Measurements from ENCODE around the gene UBE2G1.

UBE2G1 gene

GRCh38 chr17:4366327-4367063 lies at the start of gene UBE2G1:
TSS of gene UBE2G1 (minus strand) at chr17:4366675. CDS start at chr17:4366316, 359 bp downstream.
- Histone ChIP-seq H3K27me3 (ENCODE audit: control insufficient read depth, insufficient read depth, low read length) (no peaks in the 10 kb centered on the region), H3K4me3 (ENCODE audit: low read length) (peak within 1 kb of the TSS; percentile 77), H3K36me3 (ENCODE audit: control insufficient read depth, insufficient read depth, low read length) (no peaks in the 10 kb centered on the region), H3K27ac (ENCODE audit: low read length) (no peak within 1 kb of the TSS), H3K4me1 (ENCODE audit: control insufficient read depth, insufficient read depth, low read length) (no peaks in the 10 kb centered on the region), H3K9me3 (ENCODE audit: control insufficient read depth, insufficient read depth, low read length) (no peaks in the 10 kb centered on the region)
- peak; percentile 94 for DNase-seq (ENCODE audit: low read depth, low spot score)
- no CpG with 5 or more reads among the region's 77 CpGs for WGBS (ENCODE audit: insufficient coverage, insufficient read length)

GRCh38 chr17:4412933-4413831 lies 46.7 kb upstream of the UBE2G1 start:
- Histone ChIP-seq H3K36me3 (ENCODE audit: control insufficient read depth, insufficient read depth, low read length) (no peaks in the 10 kb centered on the region), H3K9me3 (ENCODE audit: control insufficient read depth, insufficient read depth, low read length) (no peaks in the 10 kb centered on the region), H3K27ac (ENCODE audit: low read length) (no peak overlapping the region), H3K4me3 (ENCODE audit: low read length) (no peak overlapping the region), H3K4me1 (ENCODE audit: control insufficient read depth, insufficient read depth, low read length) (no peaks in the 10 kb centered on the region), H3K27me3 (ENCODE audit: control insufficient read depth, insufficient read depth, low read length) (no peaks in the 10 kb centered on the region)
- peak; percentile 97 for DNase-seq (ENCODE audit: low read depth, low spot score)
- no CpG with 5 or more reads among the region's 27 CpGs for WGBS (ENCODE audit: insufficient coverage, insufficient read length)

- DNase-seq (ENCODE audit: low read depth, low spot score) = no peak
- WGBS (ENCODE audit: insufficient coverage, insufficient read length) = no CpG with 5 or more reads among the region's 3 CpGs
- no peak overlapping the region for H3K4me3 ChIP-seq (ENCODE audit: low read length)
These were observed 44.7 kb upstream of the UBE2G1 start for GRCh38 chr17:4411201-4411600.

GRCh38 chr17:4409659-4410058 lies 43.2 kb upstream of the UBE2G1 start:
- H3K27me3 ChIP-seq (ENCODE audit: control insufficient read depth, insufficient read depth, low read length) = no peaks in the 10 kb centered on the region
- H3K27ac ChIP-seq (ENCODE audit: low read length) = no peak overlapping the region
- 0 out of 2 replicates have a peak, but pooled peaks cover 1% of the 10 kb centered on the region for H3K4me1 ChIP-seq (ENCODE audit: control insufficient read depth, insufficient read depth, low read length)
- no peak overlapping the region for H3K4me3 ChIP-seq (ENCODE audit: low read length)
- H3K9me3 ChIP-seq (ENCODE audit: control insufficient read depth, insufficient read depth, low read length) = no peaks in the 10 kb centered on the region
- DNase-seq (ENCODE audit: low read depth, low spot score) = no peak
- WGBS (ENCODE audit: insufficient coverage, insufficient read length) = no CpG with 5 or more reads among the region's 6 CpGs
- no peaks in the 10 kb centered on the region for H3K36me3 ChIP-seq (ENCODE audit: control insufficient read depth, insufficient read depth, low read length)

More at GRCh38 chr17:4411201-4411600, 44.7 kb upstream of the UBE2G1 start:
- no peaks in the 10 kb centered on the region for H3K27me3 ChIP-seq (ENCODE audit: control insufficient read depth, insufficient read depth, low read length)
- H3K4me1 ChIP-seq (ENCODE audit: control insufficient read depth, insufficient read depth, low read length) = no peaks in the 10 kb centered on the region
- no peak overlapping the region for H3K27ac ChIP-seq (ENCODE audit: low read length)
- no peaks in the 10 kb centered on the region for H3K36me3 ChIP-seq (ENCODE audit: control insufficient read depth, insufficient read depth, low read length)
- H3K9me3 ChIP-seq (ENCODE audit: control insufficient read depth, insufficient read depth, low read length) = no peaks in the 10 kb centered on the region

GRCh38 chr17:4407851-4408250 lies 41.4 kb upstream of the UBE2G1 start:
- no CpG with 5 or more reads among the region's 8 CpGs for WGBS (ENCODE audit: insufficient coverage, insufficient read length)
- no peaks in the 10 kb centered on the region for H3K9me3 ChIP-seq (ENCODE audit: control insufficient read depth, insufficient read depth, low read length)
- no peak for DNase-seq (ENCODE audit: low read depth, low spot score)
- H3K27me3 ChIP-seq (ENCODE audit: control insufficient read depth, insufficient read depth, low read length) = no peaks in the 10 kb centered on the region
- H3K4me3 ChIP-seq (ENCODE audit: low read length) = no peak overlapping the region
- 0 out of 2 replicates have a peak, but pooled peaks cover 1% of the 10 kb centered on the region for H3K4me1 ChIP-seq (ENCODE audit: control insufficient read depth, insufficient read depth, low read length)
- no peak overlapping the region for H3K27ac ChIP-seq (ENCODE audit: low read length)
- no peaks in the 10 kb centered on the region for H3K36me3 ChIP-seq (ENCODE audit: control insufficient read depth, insufficient read depth, low read length)

GRCh38 chr17:4407216-4407615 lies 40.7 kb upstream of the UBE2G1 start:
- WGBS (ENCODE audit: insufficient coverage, insufficient read length) = no CpG with 5 or more reads among the region's 7 CpGs

GRCh38 chr17:4406386-4406785 lies 39.9 kb upstream of the UBE2G1 start:
- H3K4me1 ChIP-seq (ENCODE audit: control insufficient read depth, insufficient read depth, low read length) = 0 out of 2 replicates have a peak, but pooled peaks cover 1% of the 10 kb centered on the region
- DNase-seq (ENCODE audit: low read depth, low spot score) = no peak
- no peaks in the 10 kb centered on the region for H3K27me3 ChIP-seq (ENCODE audit: control insufficient read depth, insufficient read depth, low read length)
- H3K27ac ChIP-seq (ENCODE audit: low read length) = no peak overlapping the region
- no peaks in the 10 kb centered on the region for H3K9me3 ChIP-seq (ENCODE audit: control insufficient read depth, insufficient read depth, low read length)
- no peak overlapping the region for H3K4me3 ChIP-seq (ENCODE audit: low read length)
- no peaks in the 10 kb centered on the region for H3K36me3 ChIP-seq (ENCODE audit: control insufficient read depth, insufficient read depth, low read length)
- WGBS (ENCODE audit: insufficient coverage, insufficient read length) = no CpG with 5 or more reads among the region's 10 CpGs

More at GRCh38 chr17:4407216-4407615, 40.7 kb upstream of the UBE2G1 start:
- H3K36me3 ChIP-seq (ENCODE audit: control insufficient read depth, insufficient read depth, low read length) = no peaks in the 10 kb centered on the region
- no peak for DNase-seq (ENCODE audit: low read depth, low spot score)
- 0 out of 2 replicates have a peak, but pooled peaks cover 1% of the 10 kb centered on the region for H3K4me1 ChIP-seq (ENCODE audit: control insufficient read depth, insufficient read depth, low read length)
- H3K9me3 ChIP-seq (ENCODE audit: control insufficient read depth, insufficient read depth, low read length) = no peaks in the 10 kb centered on the region
- H3K4me3 ChIP-seq (ENCODE audit: low read length) = no peak overlapping the region
- no peak overlapping the region for H3K27ac ChIP-seq (ENCODE audit: low read length)
- H3K27me3 ChIP-seq (ENCODE audit: control insufficient read depth, insufficient read depth, low read length) = no peaks in the 10 kb centered on the region

- no peaks in the 10 kb centered on the region for H3K9me3 ChIP-seq (ENCODE audit: control insufficient read depth, insufficient read depth, low read length)
- WGBS (ENCODE audit: insufficient coverage, insufficient read length) = no CpG with 5 or more reads among the region's 5 CpGs
- H3K36me3 ChIP-seq (ENCODE audit: control insufficient read depth, insufficient read depth, low read length) = no peaks in the 10 kb centered on the region
- 0 out of 2 replicates have a peak, but pooled peaks cover 1% of the 10 kb centered on the region for H3K4me1 ChIP-seq (ENCODE audit: control insufficient read depth, insufficient read depth, low read length)
- H3K27me3 ChIP-seq (ENCODE audit: control insufficient read depth, insufficient read depth, low read length) = no peaks in the 10 kb centered on the region
- no peak for DNase-seq (ENCODE audit: low read depth, low spot score)
- no peak overlapping the region for H3K4me3 ChIP-seq (ENCODE audit: low read length)
- H3K27ac ChIP-seq (ENCODE audit: low read length) = no peak overlapping the region
These were observed 39.2 kb upstream of the UBE2G1 start for GRCh38 chr17:4405699-4406098.

- H3K4me3 ChIP-seq (ENCODE audit: low read length) = no peak overlapping the region
These were observed 38.7 kb upstream of the UBE2G1 start for GRCh38 chr17:4405038-4405669.

GRCh38 chr17:4397840-4398239 lies 31.4 kb upstream of the UBE2G1 start:
- H3K36me3 ChIP-seq (ENCODE audit: control insufficient read depth, insufficient read depth, low read length) = no peaks in the 10 kb centered on the region
- H3K4me1 ChIP-seq (ENCODE audit: control insufficient read depth, insufficient read depth, low read length) = peaks cover 12% of the 10 kb centered on the region
- no peaks in the 10 kb centered on the region for H3K9me3 ChIP-seq (ENCODE audit: control insufficient read depth, insufficient read depth, low read length)
- no peaks in the 10 kb centered on the region for H3K27me3 ChIP-seq (ENCODE audit: control insufficient read depth, insufficient read depth, low read length)
- no peak overlapping the region for H3K27ac ChIP-seq (ENCODE audit: low read length)
- DNase-seq (ENCODE audit: low read depth, low spot score) = no peak
- no CpG with 5 or more reads among the region's 6 CpGs for WGBS (ENCODE audit: insufficient coverage, insufficient read length)
- no peak overlapping the region for H3K4me3 ChIP-seq (ENCODE audit: low read length)

More at GRCh38 chr17:4405038-4405669, 38.7 kb upstream of the UBE2G1 start:
- Histone ChIP-seq H3K4me1 (ENCODE audit: control insufficient read depth, insufficient read depth, low read length) (0 out of 2 replicates have a peak, but pooled peaks cover 1% of the 10 kb centered on the region), H3K27ac (ENCODE audit: low read length) (no peak overlapping the region), H3K36me3 (ENCODE audit: control insufficient read depth, insufficient read depth, low read length) (no peaks in the 10 kb centered on the region), H3K27me3 (ENCODE audit: control insufficient read depth, insufficient read depth, low read length) (no peaks in the 10 kb centered on the region), H3K9me3 (ENCODE audit: control insufficient read depth, insufficient read depth, low read length) (no peaks in the 10 kb centered on the region)
- WGBS (ENCODE audit: insufficient coverage, insufficient read length) = no CpG with 5 or more reads among the region's 7 CpGs
- DNase-seq (ENCODE audit: low read depth, low spot score) = no peak
